HL-60 (cell line): Measurements from ENCODE around the gene MAP4K5.

ENCODE experiments used
- CTCF ChIP-seq: IDR thresholded peaks from one replicate; pipeline ENCODE4 v1.5.1; 2011; ENCODE audit warnings: low read length, control low read depth, inconsistent platforms; ENCODE audit not compliant: insufficient read depth
- POLR2AphosphoS5 ChIP-seq: IDR thresholded peaks from 2 replicates; pipeline ENCODE4 v1.6.1; 2012; ENCODE audit warnings: low read depth
- REST ChIP-seq: IDR thresholded peaks from 2 replicates; pipeline ENCODE4 v1.6.1; 2012; ENCODE audit warnings: low read depth; ENCODE audit not compliant: insufficient replicate concordance
- SPI1 ChIP-seq: IDR thresholded peaks from 2 replicates; pipeline ENCODE4 v1.6.1; 2012; ENCODE audit warnings: low read depth, mild to moderate bottlenecking, borderline replicate concordance

GRCh38 chr14:50389668-50390441 lies 142.5 kb downstream of the MAP4K5 start:
- TF ChIP-seq POLR2AphosphoS5, result no peak
- no peak for TF ChIP-seq CTCF
- no peak for TF ChIP-seq REST
- TF ChIP-seq SPI1, result no peak
